Loucy (cell line): ENCODE measurements around the gene RAB38.

Experiments
- H2AFZ ChIP-seq: fragments of 200-600 bp; sonication (generic); 2 replicates; pipeline ENCODE4 v1.6.0; 2016; ENCODE audit warnings: antibody characterized with exemption, mild to moderate bottlenecking, low read length, moderate library complexity
- H3F3A ChIP-seq: fragments of 200-600 bp; 2 replicates; pipeline ENCODE4 v1.6.0; 2016; ENCODE audit warnings: antibody characterized with exemption, low read depth, mild to moderate bottlenecking
- H3K27me3 ChIP-seq: fragments of 200-600 bp; sonication (generic); 2 replicates; pipeline ENCODE4 v1.6.1; 2014; ENCODE audit warnings: low read length, mild to moderate bottlenecking; ENCODE audit not compliant: insufficient read depth, poor library complexity, severe bottlenecking
- H3K36me3 ChIP-seq: fragments of 200-600 bp; sonication (generic); 2 replicates; pipeline ENCODE4 v1.6.1; 2016; ENCODE audit warnings: low read length; ENCODE audit not compliant: insufficient read depth
- H3K4me1 ChIP-seq: fragments of 200-600 bp; sonication (generic); 2 replicates; pipeline ENCODE4 v1.5.1; 2014; ENCODE audit warnings: low read length, mild to moderate bottlenecking; ENCODE audit not compliant: insufficient read depth, poor library complexity, severe bottlenecking
- H3K4me2 ChIP-seq: fragments of 200-600 bp; sonication (generic); 2 replicates; pipeline ENCODE4 v1.6.0; 2014; ENCODE audit warnings: antibody characterized with exemption, low read length, low read depth, mild to moderate bottlenecking; ENCODE audit not compliant: poor library complexity, severe bottlenecking
- H3K4me3 ChIP-seq: fragments of 200-600 bp; sonication (generic); 2 replicates; pipeline ENCODE4 v1.5.1; 2014; ENCODE audit warnings: low read length, mild to moderate bottlenecking, mixed read lengths; ENCODE audit not compliant: poor library complexity, severe bottlenecking
- H3K79me2 ChIP-seq: fragments of 200-600 bp; sonication (generic); 2 replicates; pipeline ENCODE4 v1.6.1; 2014; ENCODE audit warnings: low read length; ENCODE audit not compliant: insufficient read depth
- H3K9ac ChIP-seq: fragments of 200-600 bp; sonication (generic); 2 replicates; pipeline ENCODE4 v1.6.0; 2014; ENCODE audit warnings: mild to moderate bottlenecking, low read depth, low read length, moderate library complexity; ENCODE audit not compliant: poor library complexity, severe bottlenecking
- H3K9me2 ChIP-seq: fragments of 200-600 bp; sonication (generic); replicated peaks from 2 replicates; pipeline ENCODE4 v1.6.1; 2016; ENCODE audit warnings: low read depth, low read length, mixed read lengths
- H3K9me3 ChIP-seq: fragments of 200-600 bp; sonication (generic); 2 replicates; pipeline ENCODE4 v1.6.1; 2014; ENCODE audit warnings: mild to moderate bottlenecking, antibody characterized with exemption, low read length, low read depth; ENCODE audit not compliant: insufficient read depth
- H4K20me1 ChIP-seq: fragments of 200-600 bp; sonication (generic); 2 replicates; pipeline ENCODE4 v1.6.0; 2014; ENCODE audit warnings: antibody characterized with exemption, low read length, mild to moderate bottlenecking; ENCODE audit not compliant: insufficient read depth, poor library complexity, severe bottlenecking
- CTCF ChIP-seq: fragments of 200-600 bp; sonication (generic); conservative IDR thresholded peaks from 2 replicates; pipeline ENCODE4 v1.5.1; 2014; ENCODE audit warnings: mild to moderate bottlenecking, antibody characterized with exemption, low read length
- EZH2phosphoT487 ChIP-seq: fragments of 200-600 bp; IDR thresholded peaks from 2 replicates; pipeline ENCODE4 v1.6.1; 2018; ENCODE audit warnings: antibody characterized with exemption, mild to moderate bottlenecking, moderate library complexity, borderline replicate concordance

RAB38 gene

GRCh38 chr11:88179971-88180629, 4.9 kb upstream of the RAB38 start:
- Histone ChIP-seq H3K9me2 (no peaks in the 10 kb centered on the region), H2AFZ (no peak overlapping the region), H3K4me3 (no peak overlapping the region), H3K79me2 (no peaks in the 10 kb centered on the region), H3K4me1 (no peaks in the 10 kb centered on the region), H3K36me3 (no peaks in the 10 kb centered on the region), H3K9ac (no peak overlapping the region), H3K4me2 (no peak overlapping the region), H3K27me3 (no peaks in the 10 kb centered on the region), H3K9me3 (no peaks in the 10 kb centered on the region), H3F3A (no peaks in the 10 kb centered on the region), H4K20me1 (no peaks in the 10 kb centered on the region)
- no peak for TF ChIP-seq CTCF
- TF ChIP-seq EZH2phosphoT487 = no peak

GRCh38 chr11:88179141-88179540, 3.9 kb upstream of the RAB38 start:
- Histone ChIP-seq H3K79me2 (no peaks in the 10 kb centered on the region), H4K20me1 (no peaks in the 10 kb centered on the region), H3K4me2 (no peak overlapping the region), H3K9me2 (no peaks in the 10 kb centered on the region), H3K9me3 (no peaks in the 10 kb centered on the region), H3K27me3 (no peaks in the 10 kb centered on the region), H3K9ac (no peak overlapping the region), H3K36me3 (no peaks in the 10 kb centered on the region), H3K4me3 (no peak overlapping the region), H3K4me1 (no peaks in the 10 kb centered on the region), H3F3A (no peaks in the 10 kb centered on the region), H2AFZ (no peak overlapping the region)
- TF ChIP-seq CTCF = no peak
- no peak for TF ChIP-seq EZH2phosphoT487

- Histone ChIP-seq H3K27me3 (no peaks in the 10 kb centered on the region), H3K9me2 (no peaks in the 10 kb centered on the region), H3K9me3 (no peaks in the 10 kb centered on the region), H2AFZ (no peak overlapping the region), H3K79me2 (no peaks in the 10 kb centered on the region), H4K20me1 (no peaks in the 10 kb centered on the region), H3K4me2 (no peak overlapping the region), H3K4me3 (no peak overlapping the region), H3F3A (no peaks in the 10 kb centered on the region), H3K36me3 (no peaks in the 10 kb centered on the region), H3K9ac (no peak overlapping the region), H3K4me1 (no peaks in the 10 kb centered on the region)
- TF ChIP-seq CTCF (no peak), EZH2phosphoT487 (no peak)
Observed at GRCh38 chr11:88178191-88178590, 2.9 kb upstream of the RAB38 start.
